SK-N-SH treated with all-trans-retinoic acid at 6 μM for 48 hours (cell line): Measurements from ENCODE around the gene MRPL42.

Source experiments
- ARNTL ChIP-seq: fragments of 450-650 bp; formaldehyde crosslinking; IDR thresholded peaks from 2 replicates; pipeline ENCODE4 v1.5.0; 2020; ENCODE audit warnings: low read depth, mild to moderate bottlenecking, moderate library complexity, borderline replicate concordance
- CSDC2 ChIP-seq: fragments of 250-450 bp; sonication (Bioruptor Pico); IDR thresholded peaks from 2 replicates; pipeline ENCODE4 v1.5.0; 2020; ENCODE audit warnings: mild to moderate bottlenecking, moderate library complexity
- ESRRG ChIP-seq: fragments of 250-450 bp; sonication (Bioruptor Pico); IDR thresholded peaks from 2 replicates; pipeline ENCODE4 v1.6.1; 2021; ENCODE audit warnings: mild to moderate bottlenecking
- GLIS3 ChIP-seq: fragments of 250-450 bp; sonication (Bioruptor Pico); IDR thresholded peaks from 2 replicates; pipeline ENCODE4 v1.5.0; 2020; ENCODE audit warnings: mild to moderate bottlenecking, moderate library complexity
- POU6F1 ChIP-seq: fragments of 250-450 bp; sonication (Bioruptor Pico); IDR thresholded peaks from 2 replicates; pipeline ENCODE4 v1.8.0; 2021; ENCODE audit warnings: low read depth, mild to moderate bottlenecking, moderate library complexity, borderline replicate concordance
- RARB ChIP-seq: fragments of 250-450 bp; sonication (Bioruptor Pico); IDR thresholded peaks from 2 replicates; pipeline ENCODE4 v1.8.0; 2021; ENCODE audit warnings: mild to moderate bottlenecking, moderate library complexity
- TCF4 ChIP-seq: fragments of 250-450 bp; sonication (Bioruptor Pico); IDR thresholded peaks from 2 replicates; pipeline ENCODE4 v1.8.0; 2021; ENCODE audit warnings: mild to moderate bottlenecking, moderate library complexity, borderline replicate concordance
- ZC3H10 ChIP-seq: fragments of 250-450 bp; sonication (Bioruptor Pico); IDR thresholded peaks from 2 replicates; pipeline ENCODE4 v1.5.1; 2021; ENCODE audit warnings: mild to moderate bottlenecking, moderate library complexity
- ZFP30 ChIP-seq: fragments of 450-650 bp; formaldehyde crosslinking; IDR thresholded peaks from 2 replicates; pipeline ENCODE4 v1.5.0; 2022; ENCODE audit warnings: mild to moderate bottlenecking, moderate library complexity
- ZNF8 ChIP-seq: fragments of 450-650 bp; formaldehyde crosslinking; IDR thresholded peaks from 2 replicates; pipeline ENCODE4 v1.5.0; 2020; ENCODE audit warnings: mild to moderate bottlenecking, moderate library complexity
- TF ChIP-seq, protein P1 (sequence below): fragments of 250-450 bp; sonication (Bioruptor Pico); IDR thresholded peaks from 2 replicates; pipeline ENCODE4 v1.8.0; 2020; ENCODE audit warnings: mild to moderate bottlenecking, moderate library complexity, borderline replicate concordance

DNA sequence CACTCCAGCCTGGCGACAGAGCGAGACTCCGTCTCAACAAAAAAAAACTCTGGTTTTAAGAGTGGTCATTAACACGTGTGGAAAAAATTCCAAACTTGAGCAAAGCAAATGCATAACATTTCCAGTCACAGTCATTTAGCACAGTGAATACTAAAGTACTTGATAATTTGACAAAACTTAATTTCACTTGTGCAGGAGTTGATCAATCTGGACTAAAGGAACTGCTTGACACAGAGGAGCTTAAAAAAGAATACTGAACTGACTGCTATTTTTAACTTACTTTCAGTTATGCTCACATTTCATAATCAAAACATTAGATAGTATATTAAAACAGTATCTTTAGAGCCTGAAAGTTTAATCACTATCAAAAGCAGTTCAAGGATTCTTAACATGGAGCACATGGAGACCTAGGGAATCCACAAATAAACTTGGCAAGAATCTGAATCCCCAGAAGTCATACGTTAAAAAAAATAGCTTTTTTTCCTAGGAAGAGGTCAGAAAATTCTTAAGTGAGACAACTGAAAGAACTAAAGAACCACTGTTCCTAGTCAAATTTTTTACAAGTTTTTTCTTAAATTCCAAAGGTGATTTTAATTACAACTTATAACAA is 33.0 kb upstream of the MRPL42 start:
- TF ChIP-seq ZC3H10 (CRISPR knock-in tag) (no peak), ZNF8 (no peak), ZFP30 (no peak), ARNTL (no peak), TCF4 (CRISPR knock-in tag) (no peak), CSDC2 (no peak), ESRRG (CRISPR knock-in tag) (no peak), RARB (CRISPR knock-in tag) (no peak), GLIS3 (CRISPR knock-in tag) (no peak), POU6F1 (no peak)
- TF ChIP-seq, protein P1, sequence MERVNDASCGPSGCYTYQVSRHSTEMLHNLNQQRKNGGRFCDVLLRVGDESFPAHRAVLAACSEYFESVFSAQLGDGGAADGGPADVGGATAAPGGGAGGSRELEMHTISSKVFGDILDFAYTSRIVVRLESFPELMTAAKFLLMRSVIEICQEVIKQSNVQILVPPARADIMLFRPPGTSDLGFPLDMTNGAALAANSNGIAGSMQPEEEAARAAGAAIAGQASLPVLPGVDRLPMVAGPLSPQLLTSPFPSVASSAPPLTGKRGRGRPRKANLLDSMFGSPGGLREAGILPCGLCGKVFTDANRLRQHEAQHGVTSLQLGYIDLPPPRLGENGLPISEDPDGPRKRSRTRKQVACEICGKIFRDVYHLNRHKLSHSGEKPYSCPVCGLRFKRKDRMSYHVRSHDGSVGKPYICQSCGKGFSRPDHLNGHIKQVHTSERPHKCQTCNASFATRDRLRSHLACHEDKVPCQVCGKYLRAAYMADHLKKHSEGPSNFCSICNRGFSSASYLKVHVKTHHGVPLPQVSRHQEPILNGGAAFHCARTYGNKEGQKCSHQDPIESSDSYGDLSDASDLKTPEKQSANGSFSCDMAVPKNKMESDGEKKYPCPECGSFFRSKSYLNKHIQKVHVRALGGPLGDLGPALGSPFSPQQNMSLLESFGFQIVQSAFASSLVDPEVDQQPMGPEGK (CRISPR knock-in tag), result no peak
